Nephron progenitor cell (in vitro differentiated cells): ENCODE data around the gene ADGRA3.

Experiments used
- DNase-seq: peaks from one replicate; pipeline ENCODE4 v3.0.0; 2021
- H3K27ac Mint-ChIP-seq: 2 replicates; pipeline ENCODE4 v1.8.0; 2021; ENCODE audit warnings: mild to moderate bottlenecking, moderate library complexity, mixed read lengths
- H3K27me3 Mint-ChIP-seq: 2 replicates; pipeline ENCODE4 v1.8.0; 2021; ENCODE audit warnings: mild to moderate bottlenecking, low read depth, mixed read lengths; ENCODE audit not compliant: poor library complexity
- H3K36me3 Mint-ChIP-seq: 2 replicates; pipeline ENCODE4 v1.8.0; 2021; ENCODE audit warnings: low read depth, mixed read lengths
- H3K4me1 Mint-ChIP-seq: 2 replicates; pipeline ENCODE4 v1.8.0; 2021; ENCODE audit warnings: mixed read lengths
- H3K4me3 Mint-ChIP-seq: 2 replicates; pipeline ENCODE4 v1.8.0; 2021; ENCODE audit warnings: mild to moderate bottlenecking, moderate library complexity, mixed read lengths
- H3K9me3 Mint-ChIP-seq: 2 replicates; pipeline ENCODE4 v1.8.0; 2021; ENCODE audit warnings: mild to moderate bottlenecking, moderate library complexity, mixed read lengths
- CTCF ChIP-seq: fragments of 200-600 bp; sonication (generic); IDR thresholded peaks from 2 replicates; pipeline ENCODE4 v1.5.0; 2021; ENCODE audit warnings: antibody characterized with exemption

The ADGRA3 gene

GRCh38 chr4:22492987-22493386, 22.9 kb downstream of the ADGRA3 start:
- no peak overlapping the region for H3K27ac Mint-ChIP-seq
- H3K36me3 Mint-ChIP-seq = peaks cover 87% of the 10 kb centered on the region
- no peak for TF ChIP-seq CTCF

GRCh38 chr4:22491939-22492338, 23.9 kb downstream of the ADGRA3 start:
- TF ChIP-seq CTCF = no peak
- no peak overlapping the region for H3K27ac Mint-ChIP-seq
- peaks cover 82% of the 10 kb centered on the region for H3K36me3 Mint-ChIP-seq
- H3K4me3 Mint-ChIP-seq = no peak overlapping the region
- H3K4me1 Mint-ChIP-seq = peaks cover 28% of the 10 kb centered on the region
- H3K9me3 Mint-ChIP-seq = peaks cover 73% of the 10 kb centered on the region
- no peak for DNase-seq
- no peaks in the 10 kb centered on the region for H3K27me3 Mint-ChIP-seq

More at GRCh38 chr4:22492987-22493386, 22.9 kb downstream of the ADGRA3 start:
- no peaks in the 10 kb centered on the region for H3K27me3 Mint-ChIP-seq
- no peak for DNase-seq
- no peak overlapping the region for H3K4me3 Mint-ChIP-seq
- peaks cover 17% of the 10 kb centered on the region for H3K4me1 Mint-ChIP-seq
- peaks cover 76% of the 10 kb centered on the region for H3K9me3 Mint-ChIP-seq

GRCh38 chr4:22490718-22491315, 25.0 kb downstream of the ADGRA3 start:
- Mint-ChIP-seq H3K4me1 (peaks cover 38% of the 10 kb centered on the region), H3K4me3 (no peak overlapping the region), H3K27ac (no peak overlapping the region), H3K9me3 (peaks cover 64% of the 10 kb centered on the region), H3K36me3 (peaks cover 78% of the 10 kb centered on the region), H3K27me3 (no peaks in the 10 kb centered on the region)
- DNase-seq = no peak
- TF ChIP-seq CTCF = no peak

GRCh38 chr4:22488106-22488505, 27.8 kb downstream of the ADGRA3 start:
- peaks cover 60% of the 10 kb centered on the region for H3K4me1 Mint-ChIP-seq
- peaks cover 78% of the 10 kb centered on the region for H3K36me3 Mint-ChIP-seq
- H3K9me3 Mint-ChIP-seq = peaks cover 51% of the 10 kb centered on the region
- peak overlapping the region; percentile 46 for H3K4me3 Mint-ChIP-seq
- no peak for DNase-seq
- TF ChIP-seq CTCF = no peak
- no peaks in the 10 kb centered on the region for H3K27me3 Mint-ChIP-seq
- peak overlapping the region; percentile 99 for H3K27ac Mint-ChIP-seq

- Mint-ChIP-seq H3K9me3 (peaks cover 45% of the 10 kb centered on the region), H3K36me3 (peaks cover 76% of the 10 kb centered on the region), H3K4me1 (peaks cover 63% of the 10 kb centered on the region), H3K4me3 (no peak overlapping the region), H3K27ac (peak overlapping the region; percentile 92), H3K27me3 (no peaks in the 10 kb centered on the region)
- no peak for TF ChIP-seq CTCF
- DNase-seq = peak; percentile 12
Observed at GRCh38 chr4:22487328-22487727, 28.5 kb downstream of the ADGRA3 start.

GRCh38 chr4:22486276-22486675, 29.6 kb downstream of the ADGRA3 start:
- Mint-ChIP-seq H3K9me3 (peaks cover 41% of the 10 kb centered on the region), H3K27ac (peak overlapping the region; percentile 71), H3K4me1 (peaks cover 58% of the 10 kb centered on the region), H3K4me3 (no peak overlapping the region), H3K27me3 (no peaks in the 10 kb centered on the region), H3K36me3 (peaks cover 71% of the 10 kb centered on the region)
- TF ChIP-seq CTCF = no peak
- no peak for DNase-seq
